GM12873 (cell line): ENCODE measurements around the gene CAMTA1.

Source experiments
- TF ChIP-seq, protein P1 (sequence below): IDR thresholded peaks from 2 replicates; pipeline ENCODE4 v1.5.1; 2012; ENCODE audit warnings: low read depth, mild to moderate bottlenecking, moderate library complexity, low read length, control low read depth; ENCODE audit not compliant: insufficient read depth; ENCODE audit errors: missing control alignments

CAMTA1 gene

DNA sequence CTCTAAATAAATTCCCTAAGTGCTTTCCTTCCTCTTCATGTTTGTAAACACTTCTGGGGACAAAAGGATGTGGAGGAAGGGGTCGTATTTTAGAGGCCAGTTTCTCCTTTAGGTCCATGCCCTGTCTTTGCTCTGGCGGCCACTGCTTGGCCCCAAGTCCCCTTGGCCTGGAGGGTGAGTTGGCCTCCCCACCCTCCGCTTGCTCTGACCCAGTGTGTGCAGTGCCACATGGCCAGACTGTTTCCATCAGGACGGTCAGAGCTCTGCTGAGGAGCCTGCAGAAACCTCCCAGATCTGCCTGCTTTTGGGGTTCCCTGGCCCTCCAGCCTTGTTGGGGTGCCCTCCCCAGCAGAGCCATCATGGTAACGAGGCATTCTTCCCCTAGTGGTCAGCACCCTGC is 127.8 kb downstream of the CAMTA1 start:
- TF ChIP-seq, protein P1, sequence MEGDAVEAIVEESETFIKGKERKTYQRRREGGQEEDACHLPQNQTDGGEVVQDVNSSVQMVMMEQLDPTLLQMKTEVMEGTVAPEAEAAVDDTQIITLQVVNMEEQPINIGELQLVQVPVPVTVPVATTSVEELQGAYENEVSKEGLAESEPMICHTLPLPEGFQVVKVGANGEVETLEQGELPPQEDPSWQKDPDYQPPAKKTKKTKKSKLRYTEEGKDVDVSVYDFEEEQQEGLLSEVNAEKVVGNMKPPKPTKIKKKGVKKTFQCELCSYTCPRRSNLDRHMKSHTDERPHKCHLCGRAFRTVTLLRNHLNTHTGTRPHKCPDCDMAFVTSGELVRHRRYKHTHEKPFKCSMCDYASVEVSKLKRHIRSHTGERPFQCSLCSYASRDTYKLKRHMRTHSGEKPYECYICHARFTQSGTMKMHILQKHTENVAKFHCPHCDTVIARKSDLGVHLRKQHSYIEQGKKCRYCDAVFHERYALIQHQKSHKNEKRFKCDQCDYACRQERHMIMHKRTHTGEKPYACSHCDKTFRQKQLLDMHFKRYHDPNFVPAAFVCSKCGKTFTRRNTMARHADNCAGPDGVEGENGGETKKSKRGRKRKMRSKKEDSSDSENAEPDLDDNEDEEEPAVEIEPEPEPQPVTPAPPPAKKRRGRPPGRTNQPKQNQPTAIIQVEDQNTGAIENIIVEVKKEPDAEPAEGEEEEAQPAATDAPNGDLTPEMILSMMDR: no peak

DNA sequence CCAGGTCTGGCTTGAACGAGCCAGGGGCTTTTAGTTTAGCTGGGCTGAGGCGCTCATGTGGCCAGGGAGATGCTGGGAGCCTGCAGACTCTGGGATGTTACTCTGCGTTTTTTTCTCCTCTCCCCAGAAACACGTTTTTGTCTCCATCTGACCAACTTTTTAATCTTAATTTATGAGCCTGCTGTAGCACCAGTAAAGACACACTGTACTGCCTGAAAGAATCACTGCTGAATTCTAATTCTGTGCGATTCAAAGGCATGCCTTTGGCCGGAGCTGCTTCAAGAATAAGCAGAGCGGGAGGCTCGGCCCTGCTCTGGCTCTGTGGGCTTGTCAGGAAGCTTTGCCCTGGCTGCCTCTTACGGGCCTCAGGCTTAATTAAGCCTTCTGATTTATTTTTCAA is 129.5 kb downstream of the CAMTA1 start:
- TF ChIP-seq, protein P1: no peak

DNA sequence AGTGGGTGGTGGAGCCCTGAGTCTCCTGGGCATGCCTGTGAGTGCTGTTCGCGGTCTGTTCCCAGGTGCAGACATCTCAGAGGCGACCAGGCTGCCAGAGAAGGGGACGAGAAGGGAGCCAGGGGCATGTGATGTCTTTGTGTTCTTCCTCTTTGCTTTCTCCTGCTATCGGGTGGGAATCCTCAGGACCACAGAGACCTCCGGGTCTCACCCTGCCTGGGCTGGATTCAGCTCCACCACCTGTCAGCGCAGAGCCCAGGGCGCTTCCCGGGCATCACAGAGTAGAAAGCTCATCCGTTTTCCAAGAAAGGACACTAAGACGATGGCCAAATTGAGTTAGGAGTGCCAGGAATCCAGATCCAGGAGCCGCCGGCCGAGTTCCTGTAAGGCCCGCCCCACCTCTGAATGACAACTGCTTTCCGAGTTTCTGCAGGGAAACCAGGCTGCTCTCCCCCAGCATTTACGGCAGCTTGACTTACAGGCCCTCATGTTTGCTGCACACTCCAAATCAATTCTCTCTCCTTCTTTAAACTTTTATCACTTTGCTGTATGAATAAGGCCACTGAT is 130.8 kb downstream of the CAMTA1 start:
- TF ChIP-seq, protein P1: no peak

DNA sequence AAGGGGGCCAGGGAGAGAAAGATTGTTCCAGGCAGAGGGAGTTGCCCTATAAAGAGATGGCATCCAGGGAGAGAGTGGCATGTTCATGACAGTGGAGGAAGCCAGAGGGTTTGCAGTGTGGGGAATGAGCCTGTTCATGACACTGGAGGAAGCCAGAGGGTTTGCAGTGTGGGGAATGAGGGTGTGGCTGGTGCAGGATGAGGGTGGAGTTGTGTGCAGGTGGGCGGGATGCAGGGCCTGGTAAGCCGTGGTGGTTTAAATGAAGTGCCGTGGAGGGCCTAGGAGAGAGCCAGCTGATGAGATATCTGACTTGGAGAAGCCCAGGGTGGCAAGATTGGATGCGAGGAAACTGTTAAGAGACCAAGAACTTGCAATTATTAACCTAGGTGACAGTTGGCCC is 131.8 kb downstream of the CAMTA1 start:
- TF ChIP-seq, protein P1: no peak

DNA sequence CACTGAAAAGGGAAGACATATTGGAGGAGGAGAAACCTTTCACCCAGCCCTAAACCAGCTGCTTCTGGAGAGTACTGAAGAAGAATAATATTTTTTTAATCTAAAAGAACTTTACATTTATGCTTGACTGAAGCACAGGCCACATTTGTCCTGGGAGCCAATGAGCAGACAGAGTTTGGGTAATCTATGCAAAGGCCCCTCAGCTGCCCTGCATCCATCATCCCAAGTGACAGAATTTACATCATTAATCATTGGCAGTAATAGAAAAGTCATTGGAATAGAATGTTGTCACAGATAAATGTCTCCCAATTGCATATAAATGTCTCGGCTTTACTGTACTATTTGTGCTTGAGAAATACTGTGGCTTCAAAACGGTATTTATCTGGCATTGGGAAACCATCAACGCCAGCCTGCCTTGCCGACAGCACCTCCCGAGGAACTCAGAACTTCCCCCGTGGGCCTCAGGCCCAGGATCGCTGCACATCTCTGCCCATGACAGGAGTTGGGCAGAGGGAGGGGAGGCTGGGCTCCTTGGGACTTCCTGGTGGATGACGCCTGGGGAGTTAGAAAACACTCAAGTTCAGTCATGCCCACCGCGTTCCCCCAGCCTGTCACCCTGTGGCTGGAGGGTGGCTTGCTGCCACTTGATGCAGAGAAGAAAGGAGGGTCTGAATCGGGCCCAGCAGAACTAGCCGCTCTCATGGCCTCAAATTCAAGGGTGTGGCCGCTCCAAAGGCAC is 133.1 kb downstream of the CAMTA1 start:
- TF ChIP-seq, protein P1: no peak

DNA sequence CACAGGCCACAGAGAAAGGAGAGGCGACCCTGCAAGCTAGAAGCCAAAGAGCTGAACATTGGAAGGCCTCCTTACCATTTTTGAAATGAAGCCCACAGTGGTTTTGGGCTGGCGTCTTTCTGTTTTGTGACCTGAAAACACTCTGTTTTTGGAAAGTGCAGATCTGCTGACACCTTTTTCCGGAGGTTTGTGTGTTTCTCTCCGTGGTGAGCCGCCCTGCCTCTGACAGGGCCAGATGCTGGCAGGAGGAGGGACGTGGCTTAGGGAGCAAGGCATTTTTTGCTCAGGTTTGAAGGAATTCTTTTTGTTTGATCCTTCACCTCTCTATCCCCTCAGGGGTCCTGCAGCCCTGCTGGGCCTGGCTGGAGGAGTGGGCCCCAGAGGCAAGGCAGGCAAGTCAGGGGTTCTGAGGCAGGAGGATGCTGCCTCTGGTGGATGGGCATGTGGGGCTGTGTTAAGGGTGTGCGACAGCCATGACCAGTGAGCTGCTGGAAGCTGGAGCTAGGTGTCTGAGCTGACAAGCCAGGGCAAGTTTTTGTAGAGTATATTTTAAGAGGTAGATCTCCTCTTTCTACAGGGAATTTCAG is 133.8 kb downstream of the CAMTA1 start:
- TF ChIP-seq, protein P1: no peak

DNA sequence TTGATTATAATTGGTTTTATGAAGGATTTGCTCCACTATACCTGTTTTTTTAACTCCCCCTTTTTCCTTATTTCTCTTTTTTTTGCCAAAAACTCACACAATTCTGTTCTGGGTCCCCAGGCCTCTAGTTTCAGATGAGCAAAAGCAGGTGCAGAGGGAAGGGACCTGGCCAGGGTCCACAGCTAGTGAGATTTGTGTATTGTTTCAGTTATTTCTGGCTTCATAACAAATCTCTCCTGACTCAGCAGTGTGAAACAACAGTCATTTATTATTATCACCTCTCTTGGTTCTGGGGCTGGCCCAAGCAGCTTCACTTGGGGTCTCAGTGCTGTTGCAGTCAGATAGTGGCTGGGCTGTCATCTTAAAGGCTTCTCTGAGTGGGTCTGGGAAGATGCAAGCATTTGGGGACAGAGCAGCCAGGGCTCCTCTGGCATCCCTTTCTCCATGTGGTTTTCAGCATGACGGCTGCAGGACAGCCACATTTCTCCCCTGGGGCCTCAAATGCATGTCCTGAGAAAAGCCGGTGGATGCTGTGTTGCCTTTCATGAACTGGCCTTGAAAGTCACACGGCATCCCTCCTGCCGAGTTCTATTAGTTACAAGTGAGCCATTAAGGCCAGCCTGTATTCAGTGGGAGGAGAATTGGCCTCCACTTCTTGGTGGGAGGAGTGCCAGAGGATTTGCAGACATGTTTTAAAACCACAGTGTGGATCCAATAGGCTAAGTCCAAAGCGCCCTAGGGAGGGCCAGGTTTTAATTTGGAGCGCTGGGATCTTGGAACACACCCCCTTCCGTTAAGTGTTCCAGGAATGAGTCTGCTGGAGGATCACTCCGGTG is 137.1 kb downstream of the CAMTA1 start:
- TF ChIP-seq, protein P1: no peak
